Mesothelial cell of epicardium (in vitro differentiated cells): ENCODE results near the gene MMP28. TPM values are rescaled to one million over a fixed set of nuclear protein-coding genes. Genes with fewer than 3 reads are reported as not detected.

Experiments
- DNase-seq, 2 experiments: peaks; one replicate each; pipeline ENCODE4 v3.0.0; 2021; ENCODE audit warnings: low spot score in 2 of 2; ENCODE audit not compliant: unreplicated experiment in 2 of 2
- H3K27ac Mint-ChIP-seq: 2 replicates; pipeline ENCODE4 v1.8.0; 2021; ENCODE audit warnings: mixed read lengths
- H3K27me3 Mint-ChIP-seq: 2 replicates; pipeline ENCODE4 v1.8.0; 2021; ENCODE audit warnings: low read depth, mixed read lengths
- H3K36me3 Mint-ChIP-seq: 2 replicates; pipeline ENCODE4 v1.8.0; 2021; ENCODE audit warnings: mixed read lengths
- H3K4me1 Mint-ChIP-seq: 2 replicates; pipeline ENCODE4 v1.8.0; 2021; ENCODE audit warnings: mixed read lengths
- H3K4me3 Mint-ChIP-seq: 2 replicates; pipeline ENCODE4 v1.8.0; 2021; ENCODE audit warnings: mild to moderate bottlenecking, moderate library complexity, mixed read lengths
- H3K9me3 Mint-ChIP-seq: 2 replicates; pipeline ENCODE4 v1.8.0; 2021; ENCODE audit warnings: mixed read lengths
- CTCF ChIP-seq: fragments of 200-600 bp; sonication (generic); IDR thresholded peaks from one replicate; pipeline ENCODE4 v1.5.0; 2021; ENCODE audit warnings: antibody characterized with exemption; ENCODE audit not compliant: unreplicated experiment
- total RNA-seq: library from RNA; stranded (reverse); gene quantifications from 3 replicates; pipeline ENCODE4 v1.2.1, GENCODE V29; 2021

The MMP28 gene
- total RNA-seq, 1 donor from 2014 or later, result 0.34 TPM

DNA sequence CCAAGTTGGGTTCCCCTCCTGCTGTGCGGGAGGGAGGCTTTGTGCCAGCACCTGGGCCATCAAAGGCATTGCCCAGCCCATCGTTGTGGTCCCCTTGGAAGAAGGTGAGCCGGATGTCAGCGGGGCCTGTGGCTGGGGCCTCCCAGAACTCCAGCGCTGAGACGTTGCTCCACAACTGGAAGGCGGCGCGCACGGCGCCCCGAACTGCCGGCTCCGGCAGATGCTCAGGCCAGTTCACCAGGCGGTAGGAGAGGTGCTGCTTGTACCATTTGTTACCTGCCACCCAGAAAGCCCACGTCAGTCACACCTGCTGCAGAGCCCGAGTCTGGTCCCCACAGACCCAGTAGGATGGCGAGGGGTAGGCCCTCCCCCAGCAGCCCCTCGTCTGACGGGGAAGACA lies 22.3 kb downstream of the MMP28 start:
- peaks cover 25% of the 10 kb centered on the region for H3K4me1 Mint-ChIP-seq
- H3K27me3 Mint-ChIP-seq, result no peaks in the 10 kb centered on the region
- TF ChIP-seq CTCF, result no peak
- no peak for DNase-seq
- H3K4me3 Mint-ChIP-seq, result no peak overlapping the region
- no peak overlapping the region for H3K27ac Mint-ChIP-seq
- H3K9me3 Mint-ChIP-seq, result no peaks in the 10 kb centered on the region
- H3K36me3 Mint-ChIP-seq, result no peaks in the 10 kb centered on the region

DNA sequence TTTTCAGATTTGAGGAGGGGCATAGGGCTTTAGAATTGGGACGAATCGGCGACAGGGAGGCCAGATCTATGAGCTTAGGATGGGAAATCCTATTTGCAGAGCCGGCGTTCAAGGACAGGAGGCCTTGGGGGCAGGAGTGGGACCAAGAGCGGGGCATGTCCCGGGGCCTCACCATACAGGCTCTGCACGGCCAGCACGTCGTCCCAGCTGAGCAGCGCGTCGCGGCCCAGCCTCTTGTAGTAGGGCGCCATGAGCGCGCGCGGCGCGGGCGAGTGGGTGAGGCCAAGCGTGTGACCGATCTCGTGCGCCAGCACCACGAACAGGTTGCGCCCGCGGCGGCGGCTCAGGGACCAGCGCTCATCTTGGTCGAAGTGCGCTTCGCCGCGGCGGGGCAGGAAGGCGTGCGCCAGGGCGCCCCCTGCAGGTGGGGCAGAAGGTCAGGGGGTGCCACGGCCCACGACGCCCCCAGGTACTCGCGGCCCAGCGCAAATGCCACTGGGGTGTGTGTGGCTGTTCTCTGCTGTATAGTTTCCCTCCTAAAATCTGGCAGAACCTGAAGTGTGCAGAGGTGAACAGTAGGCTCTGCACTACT lies 25.4 kb downstream of the MMP28 start:
- Mint-ChIP-seq H3K27me3 (no peaks in the 10 kb centered on the region), H3K4me1 (peaks cover 15% of the 10 kb centered on the region), H3K4me3 (no peak overlapping the region), H3K27ac (no peak overlapping the region), H3K9me3 (no peaks in the 10 kb centered on the region), H3K36me3 (no peaks in the 10 kb centered on the region)
- DNase-seq, result no peak
- peak; percentile 58 for TF ChIP-seq CTCF

DNA sequence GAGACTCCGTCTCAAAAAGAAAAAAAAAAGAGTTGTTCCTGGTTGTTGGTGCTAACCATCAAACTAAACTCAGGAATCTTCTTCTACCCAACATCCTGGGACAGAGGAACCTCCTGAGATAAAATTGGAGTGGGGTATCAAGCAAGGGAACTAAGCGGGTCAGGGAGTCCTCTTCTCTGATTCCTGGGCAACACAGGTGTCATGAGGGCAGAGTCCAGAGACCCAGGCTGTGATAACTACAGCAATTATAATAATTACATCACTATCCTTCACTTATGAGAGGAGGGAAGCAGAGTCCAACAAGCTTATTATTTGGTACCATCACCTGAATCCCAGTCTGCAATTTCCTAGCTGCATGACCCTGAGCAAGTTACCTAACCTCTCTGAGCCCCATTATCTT lies 26.6 kb downstream of the MMP28 start:
- no peak for DNase-seq
- Mint-ChIP-seq H3K36me3 (no peaks in the 10 kb centered on the region), H3K27me3 (no peaks in the 10 kb centered on the region), H3K27ac (no peak overlapping the region), H3K9me3 (no peaks in the 10 kb centered on the region), H3K4me1 (peaks cover 10% of the 10 kb centered on the region), H3K4me3 (no peak overlapping the region)
- TF ChIP-seq CTCF, result no peak

GRCh38 chr17:35766903-35767510 lies 28.4 kb downstream of the MMP28 start:
- no peaks in the 10 kb centered on the region for H3K9me3 Mint-ChIP-seq
- H3K36me3 Mint-ChIP-seq, result no peaks in the 10 kb centered on the region
- DNase-seq, result no peak
- no peak for TF ChIP-seq CTCF
- no peak overlapping the region for H3K27ac Mint-ChIP-seq
- no peaks in the 10 kb centered on the region for H3K27me3 Mint-ChIP-seq
- peaks cover 7% of the 10 kb centered on the region for H3K4me1 Mint-ChIP-seq
- no peak overlapping the region for H3K4me3 Mint-ChIP-seq

DNA sequence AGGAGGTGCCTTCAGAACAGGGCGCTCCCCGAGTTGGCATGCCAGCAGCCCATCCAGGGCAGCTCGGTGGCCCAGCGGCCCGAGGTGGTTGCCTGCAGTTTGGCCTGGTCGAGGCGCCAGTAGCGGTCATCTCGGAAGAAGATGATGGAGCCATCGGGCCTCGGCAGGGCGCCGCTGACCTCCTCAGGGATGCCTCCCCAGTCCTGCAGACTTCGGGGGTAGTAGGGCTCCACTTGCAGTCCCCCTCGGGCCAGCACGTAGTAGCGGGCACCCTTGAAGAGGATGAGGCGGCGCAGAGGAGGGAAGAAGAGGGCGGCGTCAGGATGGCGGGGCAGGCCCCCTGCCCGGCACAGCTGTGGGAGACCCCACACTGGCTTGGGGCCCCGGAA lies 29.0 kb downstream of the MMP28 start:
- no peaks in the 10 kb centered on the region for H3K9me3 Mint-ChIP-seq
- H3K27ac Mint-ChIP-seq, result no peak overlapping the region
- H3K27me3 Mint-ChIP-seq, result no peaks in the 10 kb centered on the region
- H3K4me3 Mint-ChIP-seq, result no peak overlapping the region
- no peak for TF ChIP-seq CTCF
- no peaks in the 10 kb centered on the region for H3K36me3 Mint-ChIP-seq
- peaks cover 7% of the 10 kb centered on the region for H3K4me1 Mint-ChIP-seq
- no peak for DNase-seq
